SK-N-SH (cell line): Measurements from ENCODE around the gene PUM1.

Experiments used
- ELF1 ChIP-seq: IDR thresholded peaks from 2 replicates; pipeline ENCODE4 v1.4.0; 2012
- EP300 ChIP-seq, 2 experiments: IDR thresholded peaks; 2 replicates each; pipeline versions ENCODE4 v1.4.0 to v1.6.1; 2012; ENCODE audit warnings: borderline replicate concordance in 1 of 2, low read depth in 1 of 2, low read length in 1 of 2
- EZH2phosphoT487 ChIP-seq: fragments of 200-600 bp; sonication (generic); IDR thresholded peaks from 2 replicates; pipeline ENCODE4 v1.6.1; 2017; ENCODE audit warnings: low read depth, mixed run types, mild to moderate bottlenecking, antibody characterized with exemption, moderate library complexity, borderline replicate concordance
- GABPA ChIP-seq: IDR thresholded peaks from 2 replicates; pipeline ENCODE4 v1.4.0; 2012; ENCODE audit warnings: low read depth, mild to moderate bottlenecking
- NFIC ChIP-seq: IDR thresholded peaks from 2 replicates; pipeline ENCODE4 v1.4.0; 2012; ENCODE audit warnings: borderline replicate concordance
- NRF1 ChIP-seq: IDR thresholded peaks from 2 replicates; pipeline ENCODE4 v1.6.1; 2012; ENCODE audit warnings: low read depth, mild to moderate bottlenecking, low read length
- POLR2AphosphoS5 ChIP-seq: IDR thresholded peaks from 2 replicates; pipeline ENCODE4 v1.6.1; 2012; ENCODE audit warnings: low read depth, low read length
- RAD21 ChIP-seq: IDR thresholded peaks from 2 replicates; pipeline ENCODE4 v1.6.1; 2012; ENCODE audit warnings: mild to moderate bottlenecking, low read length
- SMC3 ChIP-seq: IDR thresholded peaks from 2 replicates; pipeline ENCODE4 v1.6.1; 2012; ENCODE audit warnings: low read depth, low read length, improper control_type of control experiment
- TAF1 ChIP-seq: IDR thresholded peaks from 2 replicates; pipeline ENCODE4 v1.6.1; 2012; ENCODE audit warnings: low read depth, mild to moderate bottlenecking, low read length, moderate library complexity, borderline replicate concordance
- YY1 ChIP-seq: IDR thresholded peaks from 2 replicates; pipeline ENCODE4 v1.4.0; 2012; ENCODE audit warnings: low read depth, mild to moderate bottlenecking
- TF ChIP-seq, protein P1 (sequence below): IDR thresholded peaks from 2 replicates; pipeline ENCODE4 v1.6.1; 2012; ENCODE audit warnings: mild to moderate bottlenecking, low read depth, low read length, moderate library complexity
- TF ChIP-seq, protein P2 (sequence below): fragments of 200-600 bp; sonication (generic); IDR thresholded peaks from 2 replicates; pipeline ENCODE4 v1.6.1; 2017; ENCODE audit warnings: antibody characterized with exemption, mild to moderate bottlenecking, moderate library complexity
- TF ChIP-seq, protein P3 (sequence below): fragments of 150-350 bp; IDR thresholded peaks from 2 replicates; pipeline ENCODE4 v1.6.1; 2017; ENCODE audit warnings: antibody characterized with exemption, low read length, low read depth, borderline replicate concordance

DNA sequence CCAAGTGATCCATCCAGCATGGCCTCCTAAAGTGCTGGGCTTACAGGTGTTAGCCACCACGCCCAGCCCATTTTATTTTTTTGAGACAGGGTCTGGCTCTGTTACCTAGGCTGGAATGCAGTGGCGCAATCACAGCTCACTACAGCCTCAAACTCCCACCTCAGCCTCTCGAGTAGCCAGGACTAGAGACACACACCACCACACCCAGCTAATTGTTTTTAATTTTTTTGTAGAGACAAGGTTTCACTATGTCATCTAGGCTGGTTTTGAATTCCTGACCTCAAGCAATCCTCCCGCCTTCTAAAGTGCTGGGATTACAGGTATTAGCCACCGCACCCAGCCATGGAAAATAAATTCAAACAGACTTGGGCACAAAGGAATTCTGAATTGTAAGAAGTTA, 31.9 kb downstream of the PUM1 start:
- TF ChIP-seq NFIC (no peak), SMC3 (no peak), RAD21 (no peak), YY1 (no peak), POLR2AphosphoS5 (no peak), ELF1 (no peak), EP300 (IDR thresholded peaks at IDR 0.05; ENCODE audit: borderline replicate concordance in 1 of 2, low read depth in 1 of 2, low read length in 1 of 2) (no peak), NRF1 (no peak), EZH2phosphoT487 (no peak), GABPA (no peak), TAF1 (no peak)
- TF ChIP-seq, protein P1, sequence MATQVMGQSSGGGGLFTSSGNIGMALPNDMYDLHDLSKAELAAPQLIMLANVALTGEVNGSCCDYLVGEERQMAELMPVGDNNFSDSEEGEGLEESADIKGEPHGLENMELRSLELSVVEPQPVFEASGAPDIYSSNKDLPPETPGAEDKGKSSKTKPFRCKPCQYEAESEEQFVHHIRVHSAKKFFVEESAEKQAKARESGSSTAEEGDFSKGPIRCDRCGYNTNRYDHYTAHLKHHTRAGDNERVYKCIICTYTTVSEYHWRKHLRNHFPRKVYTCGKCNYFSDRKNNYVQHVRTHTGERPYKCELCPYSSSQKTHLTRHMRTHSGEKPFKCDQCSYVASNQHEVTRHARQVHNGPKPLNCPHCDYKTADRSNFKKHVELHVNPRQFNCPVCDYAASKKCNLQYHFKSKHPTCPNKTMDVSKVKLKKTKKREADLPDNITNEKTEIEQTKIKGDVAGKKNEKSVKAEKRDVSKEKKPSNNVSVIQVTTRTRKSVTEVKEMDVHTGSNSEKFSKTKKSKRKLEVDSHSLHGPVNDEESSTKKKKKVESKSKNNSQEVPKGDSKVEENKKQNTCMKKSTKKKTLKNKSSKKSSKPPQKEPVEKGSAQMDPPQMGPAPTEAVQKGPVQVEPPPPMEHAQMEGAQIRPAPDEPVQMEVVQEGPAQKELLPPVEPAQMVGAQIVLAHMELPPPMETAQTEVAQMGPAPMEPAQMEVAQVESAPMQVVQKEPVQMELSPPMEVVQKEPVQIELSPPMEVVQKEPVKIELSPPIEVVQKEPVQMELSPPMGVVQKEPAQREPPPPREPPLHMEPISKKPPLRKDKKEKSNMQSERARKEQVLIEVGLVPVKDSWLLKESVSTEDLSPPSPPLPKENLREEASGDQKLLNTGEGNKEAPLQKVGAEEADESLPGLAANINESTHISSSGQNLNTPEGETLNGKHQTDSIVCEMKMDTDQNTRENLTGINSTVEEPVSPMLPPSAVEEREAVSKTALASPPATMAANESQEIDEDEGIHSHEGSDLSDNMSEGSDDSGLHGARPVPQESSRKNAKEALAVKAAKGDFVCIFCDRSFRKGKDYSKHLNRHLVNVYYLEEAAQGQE, result no peak
- TF ChIP-seq, protein P2, sequence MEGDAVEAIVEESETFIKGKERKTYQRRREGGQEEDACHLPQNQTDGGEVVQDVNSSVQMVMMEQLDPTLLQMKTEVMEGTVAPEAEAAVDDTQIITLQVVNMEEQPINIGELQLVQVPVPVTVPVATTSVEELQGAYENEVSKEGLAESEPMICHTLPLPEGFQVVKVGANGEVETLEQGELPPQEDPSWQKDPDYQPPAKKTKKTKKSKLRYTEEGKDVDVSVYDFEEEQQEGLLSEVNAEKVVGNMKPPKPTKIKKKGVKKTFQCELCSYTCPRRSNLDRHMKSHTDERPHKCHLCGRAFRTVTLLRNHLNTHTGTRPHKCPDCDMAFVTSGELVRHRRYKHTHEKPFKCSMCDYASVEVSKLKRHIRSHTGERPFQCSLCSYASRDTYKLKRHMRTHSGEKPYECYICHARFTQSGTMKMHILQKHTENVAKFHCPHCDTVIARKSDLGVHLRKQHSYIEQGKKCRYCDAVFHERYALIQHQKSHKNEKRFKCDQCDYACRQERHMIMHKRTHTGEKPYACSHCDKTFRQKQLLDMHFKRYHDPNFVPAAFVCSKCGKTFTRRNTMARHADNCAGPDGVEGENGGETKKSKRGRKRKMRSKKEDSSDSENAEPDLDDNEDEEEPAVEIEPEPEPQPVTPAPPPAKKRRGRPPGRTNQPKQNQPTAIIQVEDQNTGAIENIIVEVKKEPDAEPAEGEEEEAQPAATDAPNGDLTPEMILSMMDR, result no peak
- TF ChIP-seq, protein P3, sequence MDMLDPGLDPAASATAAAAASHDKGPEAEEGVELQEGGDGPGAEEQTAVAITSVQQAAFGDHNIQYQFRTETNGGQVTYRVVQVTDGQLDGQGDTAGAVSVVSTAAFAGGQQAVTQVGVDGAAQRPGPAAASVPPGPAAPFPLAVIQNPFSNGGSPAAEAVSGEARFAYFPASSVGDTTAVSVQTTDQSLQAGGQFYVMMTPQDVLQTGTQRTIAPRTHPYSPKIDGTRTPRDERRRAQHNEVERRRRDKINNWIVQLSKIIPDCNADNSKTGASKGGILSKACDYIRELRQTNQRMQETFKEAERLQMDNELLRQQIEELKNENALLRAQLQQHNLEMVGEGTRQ, result no peak
